SK-N-MC (cell line): ENCODE results near the gene FUOM.

ENCODE experiments used
- DNase-seq: peaks from one replicate; pipeline ENCODE4 v3.0.0-alpha.2; 2011; ENCODE audit warnings: low read depth, low spot score
- H3K27ac ChIP-seq: fragments of 200-600 bp; sonication (generic); 2 replicates; pipeline ENCODE4 v1.5.1; 2016; ENCODE audit warnings: mixed run types
- H3K36me3 ChIP-seq: fragments of 200-600 bp; sonication (generic); 2 replicates; pipeline ENCODE4 v1.6.1; 2017; ENCODE audit warnings: antibody characterized with exemption, low read length, mixed read lengths; ENCODE audit not compliant: insufficient read depth
- H3K4me3 ChIP-seq: fragments of 200-600 bp; sonication (generic); 2 replicates; pipeline ENCODE4 v1.5.1; 2016
- H3K9ac ChIP-seq: fragments of 200-600 bp; sonication (generic); 2 replicates; pipeline ENCODE4 v1.8.0; 2017; ENCODE audit warnings: mixed run types, mixed read lengths; ENCODE audit not compliant: insufficient read length
- H3K9me3 ChIP-seq: fragments of 200-600 bp; sonication (generic); 2 replicates; pipeline ENCODE4 v1.6.1; 2017; ENCODE audit warnings: low read depth, mild to moderate bottlenecking, antibody characterized with exemption, low read length, moderate library complexity, mixed read lengths
- EZH2 ChIP-seq: fragments of 200-600 bp; sonication (generic); IDR thresholded peaks from one replicate; pipeline ENCODE4 v1.6.1; 2017; ENCODE audit warnings: antibody characterized with exemption
- FOXP2 ChIP-seq: optimal IDR thresholded peaks from 2 replicates; pipeline ENCODE3; 2011; ENCODE audit warnings: mild to moderate bottlenecking, moderate library complexity; ENCODE audit not compliant: insufficient read depth; ENCODE audit errors: extremely low read length, control extremely low read depth
- POLR2AphosphoS5 ChIP-seq: IDR thresholded peaks from 2 replicates; pipeline ENCODE4 v1.6.1; 2012; ENCODE audit warnings: mild to moderate bottlenecking, low read depth, low read length, borderline replicate concordance

Gene FUOM

GRCh38 chr10:133343558-133343957 lies 14.3 kb downstream of the FUOM start:
- Histone ChIP-seq H3K4me3 (no peak overlapping the region), H3K36me3 (no peaks in the 10 kb centered on the region), H3K9ac (no peak overlapping the region), H3K9me3 (no peaks in the 10 kb centered on the region), H3K27ac (no peak overlapping the region)
- no peak for TF ChIP-seq EZH2
- no peak for TF ChIP-seq FOXP2
- no peak for TF ChIP-seq POLR2AphosphoS5
- no peak for DNase-seq

GRCh38 chr10:133342942-133343341 lies 14.9 kb downstream of the FUOM start:
- H3K9ac ChIP-seq: no peak overlapping the region
- H3K27ac ChIP-seq: no peak overlapping the region
- H3K9me3 ChIP-seq: no peaks in the 10 kb centered on the region
- no peak for DNase-seq
- H3K4me3 ChIP-seq: no peak overlapping the region
- no peak for TF ChIP-seq POLR2AphosphoS5
- TF ChIP-seq EZH2: no peak
- no peak for TF ChIP-seq FOXP2
- H3K36me3 ChIP-seq: no peaks in the 10 kb centered on the region

GRCh38 chr10:133341983-133342382 lies 15.8 kb downstream of the FUOM start:
- H3K4me3 ChIP-seq: no peak overlapping the region
- no peaks in the 10 kb centered on the region for H3K36me3 ChIP-seq
- H3K9me3 ChIP-seq: no peaks in the 10 kb centered on the region
- TF ChIP-seq FOXP2 (no peak), POLR2AphosphoS5 (no peak), EZH2 (no peak)
- H3K9ac ChIP-seq: no peak overlapping the region
- DNase-seq: no peak
- no peak overlapping the region for H3K27ac ChIP-seq

GRCh38 chr10:133339708-133340380 lies 18.0 kb downstream of the FUOM start:
- TF ChIP-seq EZH2: no peak
- no peak for TF ChIP-seq FOXP2
- TF ChIP-seq POLR2AphosphoS5: no peak
- no peak overlapping the region for H3K27ac ChIP-seq

GRCh38 chr10:133338080-133339071 lies 19.4 kb downstream of the FUOM start:
- no peaks in the 10 kb centered on the region for H3K36me3 ChIP-seq
- H3K4me3 ChIP-seq: no peak overlapping the region
- DNase-seq: no peak
- no peak overlapping the region for H3K9ac ChIP-seq
- H3K27ac ChIP-seq: no peak overlapping the region
- no peak for TF ChIP-seq FOXP2
- no peak for TF ChIP-seq POLR2AphosphoS5
- TF ChIP-seq EZH2: no peak
- H3K9me3 ChIP-seq: no peaks in the 10 kb centered on the region

More at GRCh38 chr10:133339708-133340380, 18.0 kb downstream of the FUOM start:
- H3K9me3 ChIP-seq: no peaks in the 10 kb centered on the region
- no peak overlapping the region for H3K9ac ChIP-seq
- DNase-seq: no peak
- H3K4me3 ChIP-seq: no peak overlapping the region
- H3K36me3 ChIP-seq: no peaks in the 10 kb centered on the region

- no peak for DNase-seq
- Histone ChIP-seq H3K9ac (no peak overlapping the region), H3K4me3 (no peak overlapping the region), H3K36me3 (no peaks in the 10 kb centered on the region), H3K27ac (no peak overlapping the region), H3K9me3 (no peaks in the 10 kb centered on the region)
- TF ChIP-seq EZH2 (no peak), POLR2AphosphoS5 (no peak)
Observed at GRCh38 chr10:133337370-133337725, 20.5 kb downstream of the FUOM start.

GRCh38 chr10:133336577-133337369 lies 21.0 kb downstream of the FUOM start, which contains the start of gene CALY:
Gene CALY, minus strand, starts transcription at chr10:133336896. Its CDS starts 7,907 bp downstream, at chr10:133328989.
- no peak for DNase-seq

More at GRCh38 chr10:133336577-133337369, 21.0 kb downstream of the FUOM start, which contains the start of gene CALY:
- no peaks in the 10 kb centered on the region for H3K36me3 ChIP-seq
- no peaks in the 10 kb centered on the region for H3K9me3 ChIP-seq
- H3K4me3 ChIP-seq: no peak within 1 kb of the TSS; the same call in 1 of the 2 replicates
- no peak within 1 kb of the TSS for H3K9ac ChIP-seq
- no peak within 1 kb of the TSS for H3K27ac ChIP-seq
- TF ChIP-seq FOXP2: no peak
- TF ChIP-seq POLR2AphosphoS5: no peak
- TF ChIP-seq EZH2: no peak
